Endodermal cell (in vitro differentiated cells): ENCODE results near the gene DDX43. TPM values are rescaled to one million over a fixed set of nuclear protein-coding genes. Genes with fewer than 3 reads are reported as not detected.

Experiments
- DNase-seq: peaks from one replicate; pipeline ENCODE4 v3.0.0-alpha.2; 2017
- H3K27ac ChIP-seq: 2 replicates; pipeline ENCODE4 v1.5.1; 2013; ENCODE audit warnings: mild to moderate bottlenecking, low read depth, low read length, moderate library complexity
- H3K27me3 ChIP-seq: 2 replicates; pipeline ENCODE4 v1.6.1; 2013; ENCODE audit warnings: mild to moderate bottlenecking, low read length, moderate library complexity; ENCODE audit not compliant: insufficient read depth, control insufficient read depth, poor library complexity, severe bottlenecking
- H3K36me3 ChIP-seq: 2 replicates; pipeline ENCODE4 v1.7.0; 2013; ENCODE audit warnings: mild to moderate bottlenecking, low read length, moderate library complexity; ENCODE audit not compliant: control insufficient read depth, insufficient read depth
- H3K4me1 ChIP-seq: one replicate; pipeline ENCODE4 v1.7.0; 2013; ENCODE audit warnings: low read length; ENCODE audit not compliant: control insufficient read depth, insufficient read depth
- H3K4me3 ChIP-seq: 2 replicates; pipeline ENCODE4 v1.5.1; 2013; ENCODE audit warnings: mild to moderate bottlenecking, low read length, moderate library complexity
- H3K9ac ChIP-seq: 2 replicates; pipeline ENCODE4 v1.6.1; 2013; ENCODE audit warnings: mild to moderate bottlenecking, low read length, moderate library complexity; ENCODE audit not compliant: poor library complexity, severe bottlenecking; ENCODE audit errors: extremely low read depth
- H3K9me3 ChIP-seq: 2 replicates; pipeline ENCODE4 v1.6.1; 2013; ENCODE audit warnings: mild to moderate bottlenecking, low read length, moderate library complexity; ENCODE audit not compliant: control insufficient read depth
- H3K27ac Mint-ChIP-seq: 2 replicates; pipeline ENCODE4 v1.8.0; 2020; ENCODE audit warnings: mixed read lengths
- H3K27me3 Mint-ChIP-seq: 2 replicates; pipeline ENCODE4 v1.8.0; 2021; ENCODE audit warnings: mild to moderate bottlenecking, mixed read lengths; ENCODE audit not compliant: insufficient read depth
- H3K36me3 Mint-ChIP-seq: 2 replicates; pipeline ENCODE4 v1.8.0; 2020; ENCODE audit warnings: low read depth, mixed read lengths
- H3K4me1 Mint-ChIP-seq: 2 replicates; pipeline ENCODE4 v1.8.0; 2020; ENCODE audit warnings: mixed read lengths
- H3K4me3 Mint-ChIP-seq: 2 replicates; pipeline ENCODE4 v1.8.0; 2020; ENCODE audit warnings: mild to moderate bottlenecking, moderate library complexity, mixed read lengths
- H3K9me3 Mint-ChIP-seq: 2 replicates; pipeline ENCODE4 v1.8.0; 2020; ENCODE audit warnings: mild to moderate bottlenecking, mixed read lengths
- CTCF ChIP-seq: fragments of 200-600 bp; sonication (generic); conservative IDR thresholded peaks from 2 replicates; pipeline ENCODE4 v1.5.0; 2021; ENCODE audit warnings: antibody characterized with exemption, mild to moderate bottlenecking
- WGBS, 2 experiments: methylation state at CpG; one replicate each; pipeline versions ENCODE4 v1.1.5 to v1.1.7; 2013; ENCODE audit warnings: missing lambda C conversion rate in 2 of 2, mixed read lengths in 1 of 2; ENCODE audit not compliant: insufficient coverage in 1 of 2, insufficient read length in 1 of 2; 5-methylcytosine and 5-hydroxymethylcytosine counted together
- total RNA-seq, 2 donors: library from RNA; stranded (reverse); fragmentation: NEBNext Ultra II Directional in 1 of 2; extraction: Animal tissue kit (Norgen Biotek cat#: 25700) in 1 of 2; gene quantifications; 2 replicates in 1 of 2; 3 replicates in 1 of 2; pipeline ENCODE4 v1.2.1, GENCODE V29; 2021

The DDX43 gene
- total RNA-seq, 2 donors from 2014 or later = not detected

- no peaks in the 10 kb centered on the region for H3K9me3 Mint-ChIP-seq
- H3K27me3 ChIP-seq = no peaks in the 10 kb centered on the region
- peaks cover 8% of the 10 kb centered on the region for H3K36me3 Mint-ChIP-seq
- H3K27me3 Mint-ChIP-seq = no peaks in the 10 kb centered on the region
- no peak overlapping the region for H3K9ac ChIP-seq
- DNase-seq = no peak
- no peaks in the 10 kb centered on the region for H3K4me1 ChIP-seq
- no peaks in the 10 kb centered on the region for H3K9me3 ChIP-seq
- TF ChIP-seq CTCF = no peak
- WGBS, 2 experiments = 98 to 100% methylated on average over 1 to 3 of the region's 3 CpGs
- no peaks in the 10 kb centered on the region for H3K4me1 Mint-ChIP-seq
- H3K4me3 Mint-ChIP-seq = no peak overlapping the region
- H3K36me3 ChIP-seq = no peaks in the 10 kb centered on the region
- H3K4me3 ChIP-seq = no peak overlapping the region
- no peak overlapping the region for H3K27ac Mint-ChIP-seq
- no peak overlapping the region for H3K27ac ChIP-seq
Measured at GRCh38 chr6:73443555-73443954, 48.9 kb downstream of the DDX43 start.

- Histone ChIP-seq H3K27me3 (peaks cover 21% of the 10 kb centered on the region), H3K36me3 (no peaks in the 10 kb centered on the region), H3K9ac (no peak overlapping the region), H3K27ac (no peak overlapping the region), H3K4me3 (no peak overlapping the region), H3K4me1 (no peaks in the 10 kb centered on the region), H3K9me3 (no peaks in the 10 kb centered on the region)
- peak; percentile 63 for DNase-seq
- peak; percentile 20 for TF ChIP-seq CTCF
- H3K9me3 Mint-ChIP-seq = peaks cover 3% of the 10 kb centered on the region
- H3K36me3 Mint-ChIP-seq = no peaks in the 10 kb centered on the region
- peak overlapping the region; percentile 52 for H3K4me3 Mint-ChIP-seq
- WGBS, 2 experiments = 24 to 27% methylated on average over 38 to 79 of the region's 79 CpGs
- peaks cover 25% of the 10 kb centered on the region for H3K27me3 Mint-ChIP-seq
- H3K27ac Mint-ChIP-seq = no peak overlapping the region
- H3K4me1 Mint-ChIP-seq = no peaks in the 10 kb centered on the region
Measured at GRCh38 chr6:73451223-73452106, 56.8 kb downstream of the DDX43 start.

GRCh38 chr6:73452107-73452461 lies 57.5 kb downstream of the DDX43 start, which contains the start of gene CGAS:
TSS of gene CGAS (minus strand) at chr6:73452297. CDS start at chr6:73452181, 116 bp downstream.
- 45% methylated on average over 19 to 23 of the region's 23 CpGs for WGBS, 2 experiments
- peaks cover 25% of the 10 kb centered on the region for H3K27me3 Mint-ChIP-seq
- H3K4me1 Mint-ChIP-seq = no peaks in the 10 kb centered on the region
- no peak within 1 kb of the TSS for H3K27ac Mint-ChIP-seq
- Histone ChIP-seq H3K27ac (no peak within 1 kb of the TSS), H3K4me1 (no peaks in the 10 kb centered on the region), H3K36me3 (no peaks in the 10 kb centered on the region), H3K9ac (no peak within 1 kb of the TSS), H3K4me3 (no peak within 1 kb of the TSS), H3K27me3 (peaks cover 21% of the 10 kb centered on the region), H3K9me3 (no peaks in the 10 kb centered on the region)
- H3K9me3 Mint-ChIP-seq = peaks cover 3% of the 10 kb centered on the region
- no peaks in the 10 kb centered on the region for H3K36me3 Mint-ChIP-seq
- no peak for TF ChIP-seq CTCF
- DNase-seq = no peak
- peak within 1 kb of the TSS; percentile 52 for H3K4me3 Mint-ChIP-seq
